ENCODE data around the gene GDI2.

- TF ChIP-seq POLR2A (IDR thresholded peaks at IDR 0.05) = no peak
- TF ChIP-seq, protein P1, sequence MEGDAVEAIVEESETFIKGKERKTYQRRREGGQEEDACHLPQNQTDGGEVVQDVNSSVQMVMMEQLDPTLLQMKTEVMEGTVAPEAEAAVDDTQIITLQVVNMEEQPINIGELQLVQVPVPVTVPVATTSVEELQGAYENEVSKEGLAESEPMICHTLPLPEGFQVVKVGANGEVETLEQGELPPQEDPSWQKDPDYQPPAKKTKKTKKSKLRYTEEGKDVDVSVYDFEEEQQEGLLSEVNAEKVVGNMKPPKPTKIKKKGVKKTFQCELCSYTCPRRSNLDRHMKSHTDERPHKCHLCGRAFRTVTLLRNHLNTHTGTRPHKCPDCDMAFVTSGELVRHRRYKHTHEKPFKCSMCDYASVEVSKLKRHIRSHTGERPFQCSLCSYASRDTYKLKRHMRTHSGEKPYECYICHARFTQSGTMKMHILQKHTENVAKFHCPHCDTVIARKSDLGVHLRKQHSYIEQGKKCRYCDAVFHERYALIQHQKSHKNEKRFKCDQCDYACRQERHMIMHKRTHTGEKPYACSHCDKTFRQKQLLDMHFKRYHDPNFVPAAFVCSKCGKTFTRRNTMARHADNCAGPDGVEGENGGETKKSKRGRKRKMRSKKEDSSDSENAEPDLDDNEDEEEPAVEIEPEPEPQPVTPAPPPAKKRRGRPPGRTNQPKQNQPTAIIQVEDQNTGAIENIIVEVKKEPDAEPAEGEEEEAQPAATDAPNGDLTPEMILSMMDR (IDR thresholded peaks at IDR 0.05) = no peak
These were observed 50.7 kb downstream of the GDI2 start for GRCh38 chr10:5762531-5762930.

All from right lobe of liver (tissue), 4 donors.